Activated T-cell treated with anti-CD3 and anti-CD28 coated beads for 4 hours (primary cell): ENCODE measurements around the gene OR5AU1.
A peak's percentile ranks its signal among the peaks of the same experiment; 100 is the strongest.
"Not testable (repeated sequence)": the region's sequence is repeated elsewhere in the genome, so short reads cannot be mapped to it uniquely, and the experiment has no call there.

ENCODE experiments used
- DNase-seq: peaks from one replicate; pipeline ENCODE4 v3.0.0-alpha.2; 2020

OR5AU1 gene

GRCh38 chr14:21169573-21169972, 13.7 kb upstream of the OR5AU1 start:
- DNase-seq = no peak

DNA sequence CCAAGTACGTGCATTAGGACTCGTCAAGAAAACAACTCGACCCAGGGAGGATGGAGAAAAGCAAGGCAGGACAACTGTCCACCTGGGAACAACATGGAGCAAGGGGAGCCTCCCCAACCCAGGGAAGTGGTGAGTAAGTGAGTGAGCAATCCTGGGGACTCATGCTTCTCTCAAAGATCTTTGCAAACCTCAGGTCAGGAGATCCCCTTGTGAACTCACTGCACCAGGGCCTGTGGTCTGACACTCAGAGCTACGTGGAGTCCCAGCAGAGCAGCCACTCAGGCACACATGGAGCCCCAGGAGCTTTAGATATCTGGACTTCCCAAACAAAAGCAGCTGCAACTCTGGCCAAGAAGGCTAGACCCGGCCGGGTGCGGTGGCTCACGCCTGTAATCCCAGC, 12.2 kb upstream of the OR5AU1 start:
- DNase-seq = no peak

GRCh38 chr14:21165670-21166069, 9.8 kb upstream of the OR5AU1 start:
- DNase-seq = not testable (repeated sequence)

GRCh38 chr14:21165002-21165605, 9.2 kb upstream of the OR5AU1 start:
- DNase-seq = not testable (repeated sequence)

GRCh38 chr14:21163871-21164291, 8.0 kb upstream of the OR5AU1 start:
- DNase-seq = no peak

DNA sequence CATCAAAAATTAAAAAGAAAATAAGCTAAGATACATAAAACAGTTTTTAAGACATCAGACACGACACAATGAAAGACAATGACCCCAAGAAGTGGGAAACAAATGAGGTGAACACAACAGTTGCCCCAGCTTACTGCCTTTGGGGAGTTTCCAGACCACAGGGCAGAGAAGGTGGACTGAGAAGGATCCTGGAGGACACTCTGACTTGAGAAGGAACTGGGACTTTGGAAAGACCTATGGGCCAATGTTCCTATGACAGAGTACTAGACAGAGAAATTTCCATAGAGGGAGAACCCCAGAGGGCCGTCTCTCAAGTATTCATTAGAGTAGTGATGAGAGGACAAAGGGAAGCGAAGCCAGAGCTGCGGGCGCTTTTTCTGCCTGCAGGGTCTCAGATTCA, 6.2 kb upstream of the OR5AU1 start:
- DNase-seq = no peak

DNA sequence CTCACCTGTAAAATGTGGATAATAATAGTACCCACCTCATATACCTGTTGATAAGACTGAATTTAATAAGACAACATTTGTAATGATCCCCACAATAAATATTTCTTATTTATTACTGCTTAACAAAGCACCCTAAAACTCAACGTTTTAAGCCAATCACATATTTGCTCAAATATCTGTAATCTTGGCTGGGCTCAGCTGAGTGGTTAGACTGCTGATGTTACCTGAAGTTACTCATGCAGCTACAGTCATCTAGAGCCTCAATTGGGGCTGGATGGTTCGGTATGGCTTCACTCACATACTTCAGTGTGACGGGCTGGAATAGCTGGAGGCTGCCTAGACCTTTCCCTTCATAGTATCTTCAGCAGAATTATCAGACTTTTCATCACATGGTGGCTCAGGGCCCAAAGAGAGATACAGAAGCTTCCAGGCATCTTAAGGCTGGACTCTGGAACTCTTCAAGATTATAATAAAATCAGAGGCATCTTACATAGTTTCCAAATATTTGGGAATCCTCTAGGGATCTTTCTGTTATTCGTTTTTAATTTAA, 4.3 kb upstream of the OR5AU1 start:
- no peak for DNase-seq

GRCh38 chr14:21158175-21158574, 2.3 kb upstream of the OR5AU1 start:
- DNase-seq = not testable (repeated sequence)

GRCh38 chr14:21149641-21150367, 6.1 kb downstream of the OR5AU1 start:
- DNase-seq = no peak

GRCh38 chr14:21145437-21145836, 10.4 kb downstream of the OR5AU1 start:
- no peak for DNase-seq

DNA sequence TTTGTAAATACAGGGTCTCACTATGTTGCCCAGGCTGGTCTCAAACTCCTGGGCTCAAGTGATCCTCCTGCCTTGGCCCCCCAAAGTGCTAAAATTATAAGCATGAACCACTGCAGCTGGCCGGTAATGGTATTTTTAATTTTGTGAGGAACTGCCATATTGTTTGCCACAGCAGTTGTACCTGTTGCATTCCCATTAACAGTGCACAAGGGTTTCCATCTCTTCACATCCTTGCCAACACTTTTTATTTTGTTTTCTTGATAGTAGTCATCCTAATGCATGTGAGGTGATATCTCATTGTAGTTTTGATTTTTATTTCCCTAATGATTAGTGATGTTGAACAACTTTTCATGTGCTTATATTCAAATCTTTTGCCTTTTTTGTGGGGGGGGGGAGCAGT, 13.5 kb downstream of the OR5AU1 start:
- no peak for DNase-seq

GRCh38 chr14:21136024-21136423, 19.8 kb downstream of the OR5AU1 start:
- DNase-seq = no peak

GRCh38 chr14:21133901-21134300, 22.0 kb downstream of the OR5AU1 start:
- no peak for DNase-seq

GRCh38 chr14:21123429-21123828, 32.4 kb downstream of the OR5AU1 start:
- DNase-seq = no peak

DNA sequence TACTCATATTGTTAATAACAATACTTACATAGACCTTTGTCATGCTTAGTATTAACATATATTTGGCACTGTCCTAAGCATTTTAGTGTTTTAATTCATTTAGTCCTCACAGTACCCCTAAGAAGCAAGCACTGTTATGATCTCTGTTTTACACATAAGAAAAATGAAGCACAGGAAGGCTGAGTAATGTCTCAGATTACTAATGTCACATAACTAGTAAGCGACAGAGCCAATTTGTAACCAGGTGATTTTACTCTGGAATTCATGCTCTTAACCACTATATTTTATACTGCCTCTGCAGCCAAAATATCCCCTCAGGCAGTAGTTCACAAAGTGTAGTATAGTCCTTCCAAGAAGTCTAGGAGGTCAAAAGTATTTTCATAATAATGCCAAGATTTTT, 34.7 kb downstream of the OR5AU1 start:
- DNase-seq = no peak

- no peak for DNase-seq
Observed at GRCh38 chr14:21120686-21121085, 35.2 kb downstream of the OR5AU1 start.

GRCh38 chr14:21118933-21119332, 36.9 kb downstream of the OR5AU1 start:
- no peak for DNase-seq

GRCh38 chr14:21113369-21113768, 42.5 kb downstream of the OR5AU1 start:
- no peak for DNase-seq

DNA sequence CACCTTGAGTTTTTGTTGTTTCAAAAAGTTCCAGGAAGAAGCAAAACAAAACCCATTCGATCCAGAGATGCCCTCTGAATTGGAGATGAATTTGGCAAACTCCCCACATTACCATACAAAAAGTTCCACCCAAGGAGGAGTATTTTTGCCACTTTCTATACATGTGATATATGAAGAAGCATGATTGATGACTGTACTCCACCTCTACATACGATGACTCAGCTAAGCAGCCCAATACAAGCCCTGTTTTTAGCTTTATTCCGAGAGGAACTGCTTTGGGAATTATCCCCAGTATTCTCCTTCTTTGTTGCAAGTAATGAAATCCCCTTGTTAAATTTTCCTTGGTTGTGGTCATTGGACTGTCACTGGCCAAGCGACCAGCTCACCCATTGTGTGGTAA, 43.6 kb downstream of the OR5AU1 start:
- DNase-seq = no peak

DNA sequence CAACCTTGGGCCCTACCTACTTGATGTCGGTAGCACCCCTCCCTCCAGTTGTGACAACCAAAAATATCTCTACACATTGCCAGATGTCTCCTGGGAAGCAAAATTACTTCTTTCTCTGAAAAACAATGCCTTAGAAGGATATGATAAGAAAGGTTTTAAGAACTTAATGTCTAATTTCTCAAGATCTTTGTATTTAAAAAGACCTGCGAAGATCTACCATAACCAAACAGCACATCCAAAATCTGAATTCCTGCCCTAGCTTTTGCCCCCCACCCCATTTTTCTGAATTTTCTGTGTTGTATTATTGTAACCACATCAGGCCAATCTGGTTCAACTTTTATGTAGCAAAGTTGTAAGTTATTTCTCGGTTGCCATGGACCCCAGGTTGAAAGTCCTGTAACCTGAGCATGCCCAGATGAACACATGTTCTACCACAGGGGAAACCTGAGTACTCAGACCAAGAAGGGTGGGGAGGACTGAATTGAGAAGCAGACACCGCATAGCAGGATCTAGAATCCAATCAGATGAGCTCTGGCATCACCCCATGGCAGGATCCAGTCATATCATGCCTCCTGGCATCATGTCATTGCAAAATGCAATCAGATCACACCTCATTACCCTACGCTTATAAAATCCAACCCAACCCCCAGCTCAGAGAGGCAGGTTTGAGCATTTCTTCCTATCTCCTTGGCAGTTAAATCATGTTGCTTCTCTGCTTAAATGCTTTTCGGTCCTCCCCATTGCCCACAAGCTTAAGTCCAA, 46.3 kb downstream of the OR5AU1 start:
- no peak for DNase-seq

DNA sequence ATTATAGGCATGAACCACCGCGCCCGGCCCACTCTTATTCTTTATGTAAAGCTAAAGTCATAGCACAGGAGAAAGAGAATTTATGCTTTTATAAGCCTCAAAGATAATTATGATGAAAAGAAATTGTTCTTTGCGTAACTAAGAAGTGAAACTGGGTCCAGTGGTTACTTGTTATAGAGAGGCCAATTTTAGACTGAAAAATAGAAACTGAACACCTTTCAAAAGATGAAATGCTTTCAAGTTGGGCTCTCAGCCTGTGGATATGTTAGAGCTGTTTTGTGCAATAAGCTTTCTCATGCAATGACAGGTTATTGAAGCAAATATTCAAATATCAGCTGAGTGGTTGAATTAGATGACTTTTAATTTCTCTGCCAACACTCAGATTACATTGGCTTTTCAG, 47.1 kb downstream of the OR5AU1 start:
- DNase-seq = no peak

DNA sequence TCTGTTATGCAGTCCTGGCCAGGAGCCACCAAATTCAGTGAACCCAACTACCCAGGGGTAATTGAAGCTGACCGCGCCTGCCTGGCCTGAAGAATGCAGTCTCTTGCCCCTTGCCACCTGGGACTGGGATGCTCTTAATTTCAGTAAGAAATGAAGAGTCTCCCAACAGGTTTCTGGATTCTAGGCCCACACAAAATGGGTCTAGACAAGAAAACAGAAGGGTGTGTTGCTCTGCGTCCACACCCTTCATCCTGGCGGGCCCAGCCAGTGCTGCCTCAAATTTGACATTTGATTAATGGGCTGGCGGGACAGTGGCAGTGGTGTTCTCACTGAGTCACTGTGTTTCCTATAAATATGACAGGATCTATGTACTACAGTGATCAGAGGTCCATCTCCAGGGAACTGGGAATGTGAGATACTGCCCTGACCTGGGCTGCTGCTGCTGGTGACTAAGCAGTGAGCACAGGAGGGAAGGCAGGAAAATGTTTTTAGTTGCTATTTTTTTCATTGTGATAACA, 48.5 kb downstream of the OR5AU1 start:
- DNase-seq = no peak

DNA sequence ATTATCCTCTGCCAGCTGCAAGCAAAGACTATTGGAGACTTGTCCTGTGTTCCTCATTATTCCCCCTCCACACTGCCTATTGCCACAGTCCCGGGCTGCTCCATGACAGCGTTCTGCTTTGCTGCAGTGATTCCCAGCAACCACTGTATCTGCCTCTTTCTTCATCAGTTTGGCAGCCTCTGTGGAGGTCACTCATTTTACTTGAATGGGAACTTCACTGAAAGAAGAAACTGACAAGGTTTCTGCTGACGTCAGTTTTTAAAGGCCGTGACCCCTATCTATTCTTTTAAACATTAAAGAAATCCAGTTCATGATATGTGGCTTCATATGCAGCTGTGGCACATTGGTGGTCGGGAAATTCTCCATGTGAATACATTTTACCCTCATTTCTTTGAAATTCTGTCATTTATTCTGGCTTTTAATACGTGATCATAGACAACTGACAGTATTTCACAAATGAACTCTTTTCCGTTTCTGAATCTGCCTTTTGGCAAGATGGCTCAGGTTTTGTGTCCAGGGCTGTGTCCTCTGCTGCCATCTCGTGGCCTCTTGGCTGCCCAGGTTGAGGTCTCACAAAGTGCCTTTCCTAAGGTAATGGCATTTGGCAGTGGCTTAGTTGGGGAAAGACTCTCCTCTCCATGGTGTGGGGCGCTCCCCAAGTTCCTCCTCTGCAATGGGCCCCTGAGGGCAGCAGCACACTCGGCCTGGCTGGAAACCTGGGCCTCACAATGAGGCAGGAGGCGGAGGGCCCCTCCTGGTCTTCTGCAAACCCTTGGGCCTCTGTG, 49.2 kb downstream of the OR5AU1 start:
- DNase-seq = peak; percentile 70
